Fibroblast of pulmonary artery (primary cell): ENCODE data around the gene FBXW11.

Experiments
- DNase-seq: peaks from one replicate; pipeline ENCODE4 v3.0.0-alpha.2; 2010; ENCODE audit warnings: low read depth
- H3K4me3 ChIP-seq: replicated peaks from 2 replicates; pipeline ENCODE4 v1.5.1; 2011; ENCODE audit warnings: low read depth, mild to moderate bottlenecking, control low read depth, low read length, moderate library complexity
- CTCF ChIP-seq: IDR thresholded peaks from 2 replicates; pipeline ENCODE4 v1.5.1; 2011; ENCODE audit warnings: mild to moderate bottlenecking, control low read depth, low read length, inconsistent platforms; ENCODE audit errors: missing control alignments

Gene FBXW11

GRCh38 chr5:171835066-171835465, 171.4 kb downstream of the FBXW11 start:
- TF ChIP-seq CTCF, result no peak
- DNase-seq, result no peak

GRCh38 chr5:171834461-171834860, 172.0 kb downstream of the FBXW11 start:
- H3K4me3 ChIP-seq, result no peak overlapping the region
- TF ChIP-seq CTCF, result no peak
- no peak for DNase-seq

More at GRCh38 chr5:171835066-171835465, 171.4 kb downstream of the FBXW11 start:
- no peak overlapping the region for H3K4me3 ChIP-seq

GRCh38 chr5:171832775-171833174, 173.7 kb downstream of the FBXW11 start:
- TF ChIP-seq CTCF, result no peak
- H3K4me3 ChIP-seq, result no peak overlapping the region
- no peak for DNase-seq

- no peak for TF ChIP-seq CTCF
- no peak for DNase-seq
- H3K4me3 ChIP-seq, result no peak overlapping the region
These were observed 175.8 kb downstream of the FBXW11 start for GRCh38 chr5:171830686-171831085.

- no peak overlapping the region for H3K4me3 ChIP-seq
- no peak for TF ChIP-seq CTCF
- DNase-seq, result no peak
These were observed 179.3 kb downstream of the FBXW11 start for GRCh38 chr5:171827162-171827561.

- no peak overlapping the region for H3K4me3 ChIP-seq
- DNase-seq, result no peak
- no peak for TF ChIP-seq CTCF
These were observed 180.3 kb downstream of the FBXW11 start for GRCh38 chr5:171826132-171826531.

- TF ChIP-seq CTCF, result no peak
- no peak overlapping the region for H3K4me3 ChIP-seq
- no peak for DNase-seq
These were observed 181.4 kb downstream of the FBXW11 start for GRCh38 chr5:171825051-171825450.
